ENCODE data around the gene PTPRF. TPM values are rescaled to one million over a fixed set of nuclear protein-coding genes. Genes with fewer than 3 reads are reported as not detected.

PTPRF gene
- total RNA-seq, 4 donors from 2014 or later, result 53.2 to 80.6 (median 71.7) TPM

GRCh38 chr1:43536864-43537358, 6.2 kb downstream of the PTPRF start:
- Histone ChIP-seq H3K27me3 (no peaks in the 10 kb centered on the region), H3K27ac (peak overlapping the region in 1 of 3 donors; percentile 54), H3K9me3 (no peaks in the 10 kb centered on the region), H3K4me1 (peaks cover 26 to 44% of the 10 kb centered on the region in 2 donors), H3K36me3 (no peaks in the 10 kb centered on the region), H3K4me3 (replicated peaks in 1 of 3) (no peak overlapping the region)
- intact Hi-C loops (cut with DNase I), result no loop called here
- TF ChIP-seq POLR2A (IDR thresholded peaks at IDR 0.05) (no peak), CTCF (IDR thresholded peaks at IDR 0.05) (no peak)
- no peak for DNase-seq
- WGBS, 2 donors, result 71 to 81% methylated on average over 10 to 11 of the region's 11 CpGs

GRCh38 chr1:43537423-43538142, 6.9 kb downstream of the PTPRF start:
- peaks cover 25 to 44% of the 10 kb centered on the region in 2 donors for H3K4me1 ChIP-seq
- TF ChIP-seq POLR2A (IDR thresholded peaks at IDR 0.05), result no peak
- no peaks in the 10 kb centered on the region for H3K9me3 ChIP-seq
- no peaks in the 10 kb centered on the region for H3K27me3 ChIP-seq
- 52 to 68% methylated on average over 9 of the region's 9 CpGs for WGBS, 2 donors
- no peak overlapping the region for H3K4me3 ChIP-seq (replicated peaks in 1 of 3)
- intact Hi-C loops (cut with DNase I), result no loop called here
- no peaks in the 10 kb centered on the region for H3K36me3 ChIP-seq
- H3K27ac ChIP-seq, result peak overlapping the region in 1 of 3 donors; percentile 54
- peak; percentile 62 to 63 for DNase-seq

GRCh38 chr1:43538143-43538487, 7.4 kb downstream of the PTPRF start:
- 98 to 99% methylated on average over 3 of the region's 3 CpGs for WGBS, 2 donors
- H3K27me3 ChIP-seq, result no peaks in the 10 kb centered on the region
- no peak for DNase-seq
- intact Hi-C loops (cut with DNase I), result no loop called here
- no peaks in the 10 kb centered on the region for H3K36me3 ChIP-seq
- H3K9me3 ChIP-seq, result no peaks in the 10 kb centered on the region
- no peak overlapping the region for H3K27ac ChIP-seq
- H3K4me1 ChIP-seq, result peaks cover 25 to 47% of the 10 kb centered on the region in 2 donors
- no peak overlapping the region for H3K4me3 ChIP-seq (replicated peaks in 1 of 3)
- TF ChIP-seq POLR2A (IDR thresholded peaks at IDR 0.05) (no peak), CTCF (IDR thresholded peaks at IDR 0.05) (no peak)

- Histone ChIP-seq H3K4me3 (replicated peaks in 1 of 3) (no peak overlapping the region), H3K36me3 (no peaks in the 10 kb centered on the region), H3K9me3 (no peaks in the 10 kb centered on the region), H3K27ac (no peak overlapping the region), H3K4me1 (peaks cover 25 to 54% of the 10 kb centered on the region in 2 donors), H3K27me3 (no peaks in the 10 kb centered on the region)
- intact Hi-C loops (cut with DNase I), result no loop called here
- TF ChIP-seq CTCF (IDR thresholded peaks at IDR 0.05), result no peak
- TF ChIP-seq POLR2A (IDR thresholded peaks at IDR 0.05), result no peak
- WGBS, 2 donors, result 90 to 97% methylated on average over 4 of the region's 4 CpGs
- DNase-seq, result no peak
Observed at GRCh38 chr1:43538969-43539368, 8.3 kb downstream of the PTPRF start.

- intact Hi-C loops (cut with DNase I), result no loop called here
- Histone ChIP-seq H3K27ac (peak overlapping the region; percentile 35 to 71 (median 56)), H3K4me1 (peaks cover 25 to 62% of the 10 kb centered on the region in 2 donors), H3K36me3 (no peaks in the 10 kb centered on the region), H3K4me3 (replicated peaks in 1 of 3) (no peak overlapping the region), H3K27me3 (no peaks in the 10 kb centered on the region), H3K9me3 (no peaks in the 10 kb centered on the region)
- no peak for TF ChIP-seq POLR2A (IDR thresholded peaks at IDR 0.05)
- TF ChIP-seq CTCF (IDR thresholded peaks at IDR 0.05), result no peak
- DNase-seq, result no peak
- WGBS, 2 donors, result 89 to 95% methylated on average over 6 to 7 of the region's 7 CpGs
Observed at GRCh38 chr1:43539726-43540434, 9.2 kb downstream of the PTPRF start.
